Mammary epithelial cell (primary cell): ENCODE results near the gene FAM9C.

Experiments
- EZH2 ChIP-seq: IDR thresholded peaks from 2 replicates; pipeline ENCODE4 v1.6.1; 2012; ENCODE audit warnings: low read length, inconsistent platforms, borderline replicate concordance
- TF ChIP-seq, protein P1 (sequence below), 2 donors: IDR thresholded peaks in 1 of 2; conservative IDR thresholded peaks in 1 of 2; 2 replicates each; pipeline ENCODE4 v1.5.1; 2011 to 2012; ENCODE audit warnings: inconsistent platforms in 2 of 2, low read length in 2 of 2, mild to moderate bottlenecking in 2 of 2, control low read depth in 1 of 2, low read depth in 1 of 2; ENCODE audit not compliant: insufficient read depth in 1 of 2; ENCODE audit errors: extremely low read depth in 1 of 2

DNA sequence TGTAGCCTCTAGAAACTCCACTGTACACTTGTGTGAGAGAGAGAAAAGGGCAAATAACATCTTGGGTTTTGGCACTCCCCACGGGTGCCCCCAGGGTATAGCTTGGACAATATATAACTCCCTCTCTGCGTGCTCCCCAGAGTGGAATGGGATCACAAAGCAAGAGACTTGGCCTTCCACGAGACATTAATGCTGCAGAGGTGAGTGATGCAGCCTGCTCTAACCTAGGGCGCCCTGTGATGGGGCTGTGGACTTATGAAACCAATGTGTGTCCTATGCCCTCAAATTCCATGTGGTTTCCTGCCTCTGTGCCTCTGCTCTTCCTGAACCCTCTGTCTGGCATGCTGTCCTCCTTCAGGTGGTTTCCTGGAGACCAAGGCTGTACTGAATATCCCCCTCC lies 22.0 kb upstream of the FAM9C start:
- TF ChIP-seq, protein P1, sequence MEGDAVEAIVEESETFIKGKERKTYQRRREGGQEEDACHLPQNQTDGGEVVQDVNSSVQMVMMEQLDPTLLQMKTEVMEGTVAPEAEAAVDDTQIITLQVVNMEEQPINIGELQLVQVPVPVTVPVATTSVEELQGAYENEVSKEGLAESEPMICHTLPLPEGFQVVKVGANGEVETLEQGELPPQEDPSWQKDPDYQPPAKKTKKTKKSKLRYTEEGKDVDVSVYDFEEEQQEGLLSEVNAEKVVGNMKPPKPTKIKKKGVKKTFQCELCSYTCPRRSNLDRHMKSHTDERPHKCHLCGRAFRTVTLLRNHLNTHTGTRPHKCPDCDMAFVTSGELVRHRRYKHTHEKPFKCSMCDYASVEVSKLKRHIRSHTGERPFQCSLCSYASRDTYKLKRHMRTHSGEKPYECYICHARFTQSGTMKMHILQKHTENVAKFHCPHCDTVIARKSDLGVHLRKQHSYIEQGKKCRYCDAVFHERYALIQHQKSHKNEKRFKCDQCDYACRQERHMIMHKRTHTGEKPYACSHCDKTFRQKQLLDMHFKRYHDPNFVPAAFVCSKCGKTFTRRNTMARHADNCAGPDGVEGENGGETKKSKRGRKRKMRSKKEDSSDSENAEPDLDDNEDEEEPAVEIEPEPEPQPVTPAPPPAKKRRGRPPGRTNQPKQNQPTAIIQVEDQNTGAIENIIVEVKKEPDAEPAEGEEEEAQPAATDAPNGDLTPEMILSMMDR (conservative IDR thresholded peaks at IDR 0.05 in 1 of 2, IDR thresholded peaks at IDR 0.05 in 1 of 2; ENCODE audit: extremely low read depth in 1 of 2, insufficient read depth in 1 of 2, low read depth in 1 of 2, low read length in 2 of 2): no peak
- no peak for TF ChIP-seq EZH2
